GM19468 (cell line): Measurements from ENCODE around the gene P2RY11.

Experiments used
- ATAC-seq: cut with Tn5 transposase; IDR thresholded peaks from one replicate; pipeline ENCODE4 v1.9.1; 2021; ENCODE audit warnings: mild to moderate bottlenecking, moderate library complexity, moderate number of reproducible peaks; ENCODE audit not compliant: unreplicated experiment; ENCODE audit errors: extremely low read depth

P2RY11 gene

GRCh38 chr19:10092648-10093294 is 18.7 kb upstream of the P2RY11 start:
- ATAC-seq = no peak

DNA sequence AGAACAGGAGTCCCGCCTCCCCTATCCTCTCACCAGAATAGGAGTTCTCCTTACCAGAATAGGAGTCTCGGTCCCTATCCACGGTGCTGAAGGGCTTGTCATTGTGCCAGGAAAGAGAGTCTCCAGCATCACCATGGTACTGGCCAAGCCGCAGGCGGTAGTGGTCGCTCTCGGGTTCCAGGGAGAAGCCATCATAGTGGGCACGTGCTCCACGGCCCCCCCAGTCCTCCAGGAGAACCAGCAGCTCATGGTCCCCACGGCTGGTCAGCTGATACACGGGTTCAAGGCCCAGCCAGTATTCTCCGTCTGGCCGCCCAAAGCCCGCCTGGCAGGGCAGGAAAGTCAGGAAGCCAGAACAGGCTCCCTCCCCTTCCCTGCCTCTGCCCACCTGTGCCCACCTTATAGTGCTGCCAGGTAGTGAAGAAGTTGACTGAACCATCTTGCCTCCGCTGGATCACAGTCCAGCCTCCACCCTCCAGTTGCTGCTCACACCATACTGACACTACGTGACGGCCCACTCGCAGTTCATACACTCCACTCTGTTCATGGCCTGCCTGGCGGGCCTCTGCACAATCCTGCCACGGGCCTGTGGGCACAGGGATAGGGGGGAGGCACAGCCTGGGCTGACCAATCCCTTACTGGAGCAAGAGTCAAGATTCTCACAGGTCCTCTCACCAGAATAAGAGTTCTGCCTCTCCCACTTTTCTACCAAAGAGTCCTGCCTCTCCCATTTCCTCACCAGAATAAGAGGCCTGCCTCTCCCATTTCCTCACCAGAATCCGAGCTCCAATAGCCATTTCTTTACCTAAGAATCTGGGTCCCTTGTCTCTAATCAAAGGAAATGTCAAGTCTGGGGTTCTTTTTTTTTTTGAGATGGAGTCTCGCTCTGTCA is 18.0 kb upstream of the P2RY11 start:
- no peak for ATAC-seq

GRCh38 chr19:10095622-10095947 is 15.9 kb upstream of the P2RY11 start:
- no peak for ATAC-seq

DNA sequence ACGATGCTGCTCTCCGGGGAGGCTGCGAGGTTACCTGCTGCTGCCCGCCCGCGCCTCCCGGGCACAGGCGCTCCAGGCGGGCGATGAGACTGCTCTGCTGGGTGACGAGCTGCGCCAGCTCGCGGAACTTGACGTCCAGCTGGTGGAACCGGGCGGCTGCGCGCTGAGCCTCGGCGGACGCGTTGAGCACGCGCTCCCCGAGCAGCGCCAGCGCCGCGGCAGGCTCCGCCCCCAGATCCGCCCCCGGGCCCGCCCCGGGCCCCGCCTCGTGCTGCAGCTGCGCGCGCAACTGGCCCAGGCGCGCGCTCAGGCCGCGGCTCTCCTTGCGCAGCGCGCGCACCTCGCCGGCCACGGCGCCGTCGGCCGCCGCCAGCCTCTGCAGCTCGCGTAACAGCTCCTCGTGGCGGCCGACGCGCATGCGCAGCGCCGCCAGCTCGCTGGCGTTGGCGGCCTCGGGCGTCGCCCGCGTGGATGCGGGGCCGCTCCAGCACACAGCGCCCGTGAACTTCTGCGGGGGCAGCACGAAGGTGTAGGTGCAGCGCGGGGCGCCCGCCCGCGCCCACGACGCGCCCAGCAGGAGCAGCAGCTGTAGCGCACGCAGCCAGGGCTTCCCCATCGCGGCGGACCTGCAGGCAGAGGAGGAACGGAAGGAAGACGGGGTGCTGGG is 15.4 kb upstream of the P2RY11 start:
- ATAC-seq = peak; percentile 73

GRCh38 chr19:10096615-10096963 is 14.9 kb upstream of the P2RY11 start:
- ATAC-seq = no peak

- ATAC-seq = no peak
These were observed 11.2 kb upstream of the P2RY11 start for GRCh38 chr19:10100163-10100785.

DNA sequence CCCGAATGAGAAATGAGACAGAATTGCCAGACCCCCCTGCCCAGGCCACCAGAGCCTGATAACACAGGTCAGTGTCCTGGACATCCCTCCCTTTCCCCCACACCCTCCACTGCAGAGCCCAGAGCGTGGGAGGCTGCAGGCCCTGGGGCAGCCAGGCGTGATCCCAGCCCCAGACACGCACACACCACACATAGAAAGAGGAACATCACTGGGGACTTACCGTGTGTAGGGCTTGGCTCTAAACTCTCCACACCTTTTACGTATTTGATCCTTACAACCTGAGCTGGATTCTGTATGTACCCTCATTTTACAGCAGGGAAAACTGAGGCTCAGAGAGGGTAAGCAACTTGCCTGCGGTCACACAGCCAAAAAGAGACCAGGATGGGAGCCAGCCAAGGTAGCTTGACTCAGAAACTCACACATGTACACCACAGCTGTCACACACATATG is 8.7 kb upstream of the P2RY11 start:
- ATAC-seq = no peak

GRCh38 chr19:10104130-10104513 is 7.4 kb upstream of the P2RY11 start:
- ATAC-seq = no peak

- ATAC-seq = peak; percentile 43
These were observed 6.6 kb upstream of the P2RY11 start for GRCh38 chr19:10104665-10105508.

GRCh38 chr19:10105509-10106099 is 5.9 kb upstream of the P2RY11 start:
- no peak for ATAC-seq

DNA sequence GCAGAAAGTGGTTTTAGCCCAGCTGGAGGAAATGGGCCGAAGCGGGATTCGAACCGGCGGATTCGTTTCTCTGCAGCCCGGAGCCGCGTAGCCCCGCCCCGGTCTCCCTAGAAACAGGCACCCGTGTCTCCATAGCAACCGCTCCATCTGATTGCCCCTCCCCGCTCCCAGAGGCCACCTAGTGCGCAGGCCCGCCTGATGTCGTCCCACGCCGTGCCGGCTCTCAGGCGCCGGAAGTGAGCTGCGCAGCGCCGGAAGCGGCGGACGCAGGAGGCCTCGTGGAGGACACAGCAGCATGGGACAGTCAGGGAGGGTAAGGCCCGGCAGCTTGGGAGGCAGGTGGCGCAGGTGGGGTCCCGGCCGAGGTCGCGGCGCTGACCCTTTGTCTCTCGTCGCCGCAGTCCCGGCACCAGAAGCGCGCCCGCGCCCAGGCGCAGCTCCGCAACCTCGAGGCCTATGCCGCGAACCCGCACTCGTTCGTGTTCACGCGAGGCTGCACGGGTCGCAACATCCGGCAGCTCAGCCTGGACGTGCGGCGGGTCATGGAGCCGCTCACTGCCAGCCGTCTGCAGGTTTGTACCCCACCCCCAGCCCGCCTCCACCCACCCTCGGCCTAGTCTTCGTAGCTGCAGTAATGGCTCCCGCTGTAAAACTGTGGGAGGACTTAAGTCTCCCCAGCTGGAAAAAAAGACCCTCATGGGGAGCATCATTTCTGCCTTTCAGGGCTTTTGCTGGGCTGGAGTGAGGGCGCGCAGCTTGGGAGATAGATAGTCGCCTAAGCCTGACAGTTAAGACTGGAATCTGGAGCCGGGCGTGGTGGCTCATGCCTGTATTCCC is 5.2 kb upstream of the P2RY11 start, which contains the start of gene PPAN:
Gene PPAN, plus strand, starts transcription at position 263 of the 837 bp plus-strand sequence. Its CDS starts 33 bp downstream, at position 296.
- peak; percentile 58 for ATAC-seq

- ATAC-seq = no peak
These were observed 4.2 kb upstream of the P2RY11 start for GRCh38 chr19:10107254-10107653.

- no peak for ATAC-seq
These were observed 3.6 kb upstream of the P2RY11 start for GRCh38 chr19:10107817-10108367.

- ATAC-seq = no peak
These were observed 2.0 kb upstream of the P2RY11 start for GRCh38 chr19:10109528-10109927.

DNA sequence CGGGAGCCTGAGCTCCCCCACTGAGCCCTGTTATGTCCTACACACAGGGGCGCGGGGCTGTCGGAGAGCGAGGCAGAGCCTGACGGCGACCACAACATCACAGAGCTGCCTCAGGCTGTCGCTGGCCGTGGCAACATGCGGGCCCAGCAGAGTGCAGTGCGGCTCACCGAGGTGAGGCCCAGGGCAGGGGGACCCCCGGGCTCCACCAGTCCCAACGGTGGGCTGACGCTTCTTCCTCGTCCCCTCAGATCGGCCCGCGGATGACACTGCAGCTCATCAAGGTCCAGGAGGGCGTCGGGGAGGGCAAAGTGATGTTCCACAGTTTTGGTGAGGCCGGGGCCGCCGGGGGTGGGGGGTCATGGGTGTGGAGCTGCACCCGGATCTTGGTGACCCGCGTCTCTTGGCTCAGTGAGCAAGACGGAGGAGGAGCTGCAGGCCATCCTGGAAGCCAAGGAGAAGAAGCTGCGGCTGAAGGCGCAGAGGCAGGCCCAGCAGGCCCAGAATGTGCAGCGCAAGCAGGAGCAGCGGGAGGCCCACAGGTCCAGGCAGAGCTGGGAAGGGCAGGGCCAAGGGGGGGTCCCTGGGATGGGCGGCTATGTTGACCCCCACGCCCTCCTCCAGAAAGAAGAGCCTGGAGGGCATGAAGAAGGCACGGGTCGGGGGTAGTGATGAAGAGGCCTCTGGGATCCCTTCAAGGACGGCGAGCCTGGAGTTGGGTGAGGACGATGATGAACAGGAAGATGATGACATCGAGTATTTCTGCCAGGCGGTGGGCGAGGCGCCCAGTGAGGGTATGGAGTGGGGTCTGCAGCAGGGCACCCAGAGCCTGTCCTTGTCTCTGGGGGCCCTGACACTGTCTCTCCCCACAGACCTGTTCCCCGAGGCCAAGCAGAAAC is 1.2 kb upstream of the P2RY11 start:
- ATAC-seq = no peak

DNA sequence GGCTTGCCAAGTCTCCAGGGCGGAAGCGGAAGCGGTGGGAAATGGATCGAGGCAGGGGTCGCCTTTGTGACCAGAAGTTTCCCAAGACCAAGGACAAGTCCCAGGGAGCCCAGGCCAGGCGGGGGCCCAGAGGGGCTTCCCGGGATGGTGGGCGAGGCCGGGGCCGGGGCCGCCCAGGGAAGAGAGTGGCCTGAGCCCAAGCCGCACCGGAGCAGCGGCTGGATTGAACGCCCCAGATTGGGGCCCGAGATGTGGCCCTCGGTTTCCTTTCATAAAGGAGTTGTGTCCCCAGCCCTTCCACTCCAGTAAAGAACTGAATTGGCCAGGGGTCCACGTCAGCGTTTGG is 548 bp upstream of the P2RY11 start:
- ATAC-seq = no peak

GRCh38 chr19:10112037-10112761 is 706 bp downstream of the P2RY11 start:
- no peak for ATAC-seq
